ENCODE measurements around the gene IL20.

The IL20 gene

GRCh38 chr1:206899717-206900116 lies 34.3 kb downstream of the IL20 start:
- TF ChIP-seq CREB1 (IDR thresholded peaks at IDR 0.05; ENCODE audit: low read depth), result no peak
- no peak for TF ChIP-seq EP300 (IDR thresholded peaks at IDR 0.05; ENCODE audit: borderline replicate concordance)
- no peak for TF ChIP-seq YY1 (IDR thresholded peaks at IDR 0.05; ENCODE audit: low read depth)
- no peak for TF ChIP-seq MAX (IDR thresholded peaks at IDR 0.05)
- no peak for TF ChIP-seq ZBTB7A (IDR thresholded peaks at IDR 0.05; ENCODE audit: low read depth)
- no peak for TF ChIP-seq NFIC (IDR thresholded peaks at IDR 0.05)
- TF ChIP-seq CEBPB (IDR thresholded peaks at IDR 0.05), result no peak
- no peak for TF ChIP-seq EGR1 (IDR thresholded peaks at IDR 0.05)
- TF ChIP-seq TEAD4 (IDR thresholded peaks at IDR 0.05), result no peak
- no peak for TF ChIP-seq TAF1 (IDR thresholded peaks at IDR 0.05; ENCODE audit: low read depth)

- TF ChIP-seq EP300 (IDR thresholded peaks at IDR 0.05; ENCODE audit: borderline replicate concordance) (no peak), REST (IDR thresholded peaks at IDR 0.05; ENCODE audit: low read depth) (no peak), TEAD4 (IDR thresholded peaks at IDR 0.05) (no peak), EGR1 (IDR thresholded peaks at IDR 0.05) (no peak), TCF12 (IDR thresholded peaks at IDR 0.05; ENCODE audit: low read depth) (no peak), RAD21 (IDR thresholded peaks at IDR 0.05; ENCODE audit: low read depth) (no peak), CREB1 (IDR thresholded peaks at IDR 0.05; ENCODE audit: low read depth) (no peak), ZBTB7A (IDR thresholded peaks at IDR 0.05; ENCODE audit: low read depth) (no peak), FOXM1 (IDR thresholded peaks at IDR 0.05; ENCODE audit: borderline replicate concordance, low read depth) (no peak), TAF1 (IDR thresholded peaks at IDR 0.05; ENCODE audit: low read depth) (no peak)
Observed at GRCh38 chr1:206900149-206900548, 34.7 kb downstream of the IL20 start.

GRCh38 chr1:206901944-206902343 lies 36.5 kb downstream of the IL20 start:
- no peak for TF ChIP-seq MAX (IDR thresholded peaks at IDR 0.05)
- TF ChIP-seq RAD21 (IDR thresholded peaks at IDR 0.05; ENCODE audit: low read depth), result no peak
- no peak for TF ChIP-seq NFIC (IDR thresholded peaks at IDR 0.05)
- no peak for TF ChIP-seq TEAD4 (IDR thresholded peaks at IDR 0.05)
- TF ChIP-seq TAF1 (IDR thresholded peaks at IDR 0.05; ENCODE audit: low read depth), result no peak

GRCh38 chr1:206902702-206903101 lies 37.3 kb downstream of the IL20 start:
- TF ChIP-seq TEAD4 (IDR thresholded peaks at IDR 0.05), result no peak
- no peak for TF ChIP-seq RAD21 (IDR thresholded peaks at IDR 0.05; ENCODE audit: low read depth)
- no peak for TF ChIP-seq ZBTB7A (IDR thresholded peaks at IDR 0.05; ENCODE audit: low read depth)
- TF ChIP-seq CEBPB (IDR thresholded peaks at IDR 0.05), result no peak
- no peak for TF ChIP-seq FOXM1 (IDR thresholded peaks at IDR 0.05; ENCODE audit: borderline replicate concordance, low read depth)
- no peak for TF ChIP-seq CREB1 (IDR thresholded peaks at IDR 0.05; ENCODE audit: low read depth)
- no peak for TF ChIP-seq TCF12 (IDR thresholded peaks at IDR 0.05; ENCODE audit: low read depth)
- no peak for TF ChIP-seq MAX (IDR thresholded peaks at IDR 0.05)
- TF ChIP-seq TAF1 (IDR thresholded peaks at IDR 0.05; ENCODE audit: low read depth), result no peak
- no peak for TF ChIP-seq NFIC (IDR thresholded peaks at IDR 0.05)
- TF ChIP-seq USF1 (IDR thresholded peaks at IDR 0.05), result no peak

- TF ChIP-seq TAF1 (IDR thresholded peaks at IDR 0.05; ENCODE audit: low read depth) (no peak), RAD21 (IDR thresholded peaks at IDR 0.05; ENCODE audit: low read depth) (no peak), CEBPB (IDR thresholded peaks at IDR 0.05) (no peak), NFIC (IDR thresholded peaks at IDR 0.05) (no peak), ZBTB7A (IDR thresholded peaks at IDR 0.05; ENCODE audit: low read depth) (no peak), EGR1 (IDR thresholded peaks at IDR 0.05) (no peak), MAX (IDR thresholded peaks at IDR 0.05) (no peak), TCF12 (IDR thresholded peaks at IDR 0.05; ENCODE audit: low read depth) (no peak), YY1 (IDR thresholded peaks at IDR 0.05; ENCODE audit: low read depth) (no peak), TEAD4 (IDR thresholded peaks at IDR 0.05) (no peak)
Observed at GRCh38 chr1:206903687-206904086, 38.3 kb downstream of the IL20 start.

- no peak for TF ChIP-seq ZBTB7A (IDR thresholded peaks at IDR 0.05; ENCODE audit: low read depth)
- no peak for TF ChIP-seq USF1 (IDR thresholded peaks at IDR 0.05)
- TF ChIP-seq EGR1 (IDR thresholded peaks at IDR 0.05), result no peak
- no peak for TF ChIP-seq RAD21 (IDR thresholded peaks at IDR 0.05; ENCODE audit: low read depth)
- no peak for TF ChIP-seq EP300 (IDR thresholded peaks at IDR 0.05; ENCODE audit: borderline replicate concordance)
- TF ChIP-seq YY1 (IDR thresholded peaks at IDR 0.05; ENCODE audit: low read depth), result no peak
- no peak for TF ChIP-seq REST (IDR thresholded peaks at IDR 0.05; ENCODE audit: low read depth)
- no peak for TF ChIP-seq FOXM1 (IDR thresholded peaks at IDR 0.05; ENCODE audit: borderline replicate concordance, low read depth)
- TF ChIP-seq MAX (IDR thresholded peaks at IDR 0.05), result no peak
- TF ChIP-seq TEAD4 (IDR thresholded peaks at IDR 0.05), result no peak
- no peak for TF ChIP-seq CEBPB (IDR thresholded peaks at IDR 0.05)
- TF ChIP-seq TAF1 (IDR thresholded peaks at IDR 0.05; ENCODE audit: low read depth), result no peak
Observed at GRCh38 chr1:206904423-206905142, 39.2 kb downstream of the IL20 start.
